H1 (cell line): ENCODE results near the gene SP4. TPM values are rescaled to one million over a fixed set of nuclear protein-coding genes. Genes with fewer than 3 reads are reported as not detected.

Experiments
- CTCF ChIA-PET: fragments of 300-600 bp; sonication (Branson Sonifier 250); formaldehyde crosslinking; loops from one replicate; lab custom pipeline; 2021; ENCODE audit not compliant: partially characterized antibody; lab: Charles Lee
- POLR2A ChIA-PET: fragments of 300-600 bp; sonication (Branson Sonifier 250); formaldehyde crosslinking; loops from one replicate; lab custom pipeline; 2021; ENCODE audit warnings: inconsistent platforms; ENCODE audit not compliant: partially characterized antibody; lab: Charles Lee
- DNase-seq, 2 experiments: peaks; one replicate each; pipeline versions ENCODE4 v3.0.0 to v3.0.0-alpha.2; 2010 to 2022; ENCODE audit warnings: low spot score in 2 of 2, low read depth in 1 of 2, mixed read lengths in 1 of 2
- FAIRE-seq: peaks from 2 replicates; lab custom pipeline; 2011; peaks lifted over from hg19 to GRCh38; lab: Jason Lieb, UNC
- H2AFZ ChIP-seq: 2 replicates; pipeline ENCODE4 v1.8.1; 2012; ENCODE audit warnings: low read length, inconsistent platforms
- H2AK5ac ChIP-seq: 2 replicates; pipeline ENCODE4 v1.6.1; 2013; ENCODE audit warnings: low read depth, low read length
- H2BK120ac ChIP-seq: replicated peaks from 2 replicates; pipeline ENCODE3; 2013; ENCODE audit warnings: low read depth, low read length, inconsistent platforms
- H2BK12ac ChIP-seq: 2 replicates; pipeline ENCODE4 v1.6.1; 2013; ENCODE audit warnings: low read depth, low read length
- H2BK15ac ChIP-seq: 2 replicates; pipeline ENCODE4 v1.6.1; 2013; ENCODE audit warnings: low read length
- H2BK20ac ChIP-seq: 2 replicates; pipeline ENCODE4 v1.6.1; 2013; ENCODE audit warnings: low read length
- H2BK5ac ChIP-seq: 2 replicates; pipeline ENCODE4 v1.6.1; 2013; ENCODE audit warnings: low read depth, low read length
- H3K14ac ChIP-seq: 2 replicates; pipeline ENCODE4 v1.6.1; 2013; ENCODE audit warnings: inconsistent platforms; ENCODE audit not compliant: insufficient read length
- H3K18ac ChIP-seq: 2 replicates; pipeline ENCODE4 v1.6.1; 2013; ENCODE audit warnings: low read length; ENCODE audit errors: extremely low read depth
- H3K23ac ChIP-seq: 2 replicates; pipeline ENCODE4 v1.6.1; 2013; ENCODE audit warnings: inconsistent platforms; ENCODE audit not compliant: insufficient read length
- H3K23me2 ChIP-seq: 2 replicates; pipeline ENCODE4 v1.6.1; 2013; ENCODE audit warnings: low read depth, low read length
- H3K27ac ChIP-seq: 2 replicates; pipeline ENCODE4 v1.6.1; 2011; ENCODE audit warnings: low read depth, low read length, inconsistent platforms
- H3K27me3 ChIP-seq, 4 experiments: replicated peaks in 1 of 4; 1 replicate in 1 of 4; 2 replicates in 3 of 4; pipeline versions ENCODE4 v1.6.1 to v1.8.1; 2011 to 2013; ENCODE audit warnings: low read length in 3 of 4, mild to moderate bottlenecking in 3 of 4, inconsistent platforms in 2 of 4, mixed read lengths in 2 of 4, moderate library complexity in 1 of 4; ENCODE audit not compliant: control insufficient read depth in 3 of 4, insufficient read depth in 3 of 4; ENCODE audit errors: extremely low read depth in 1 of 4
- H3K36me3 ChIP-seq, 4 experiments: 2 replicates each; pipeline versions ENCODE4 v1.6.1 to v1.8.1; 2011 to 2013; ENCODE audit warnings: mild to moderate bottlenecking in 4 of 4, low read length in 3 of 4, moderate library complexity in 2 of 4, control low read depth in 1 of 4, inconsistent platforms in 1 of 4; ENCODE audit not compliant: insufficient read depth in 4 of 4, control insufficient read depth in 2 of 4
- H3K4ac ChIP-seq: replicated peaks from 2 replicates; pipeline ENCODE3; 2013; ENCODE audit warnings: low read length, low read depth, mixed read lengths, inconsistent platforms; ENCODE audit not compliant: insufficient read length
- H3K4me1 ChIP-seq, 4 experiments: replicated peaks in 1 of 4; 1 replicate in 1 of 4; 2 replicates in 3 of 4; pipeline versions ENCODE4 v1.6.1 to v1.8.1; 2011 to 2013; ENCODE audit warnings: low read length in 3 of 4, inconsistent platforms in 2 of 4, mixed read lengths in 1 of 4; ENCODE audit not compliant: insufficient read depth in 4 of 4, control insufficient read depth in 3 of 4
- H3K4me2 ChIP-seq, 2 experiments: 2 replicates each; pipeline versions ENCODE4 v1.6.1 to v1.8.1; 2011 to 2013; ENCODE audit warnings: low read depth in 2 of 2, low read length in 2 of 2, control low read depth in 1 of 2, inconsistent platforms in 1 of 2, mild to moderate bottlenecking in 1 of 2; ENCODE audit not compliant: insufficient read depth in 1 of 2
- H3K4me3 ChIP-seq, 4 experiments: fragments of 200-600, 300-600 bp in 1 of 4; sonication (generic), shearing (Covaris generic), sonication (Bioruptor Twin) in 1 of 4; 2 replicates each; pipeline versions ENCODE4 v1.5.1 to v1.8.1; 2011 to 2016; ENCODE audit warnings: low read length in 4 of 4, low read depth in 3 of 4, control low read depth in 2 of 4, inconsistent platforms in 2 of 4, mild to moderate bottlenecking in 2 of 4, mixed read lengths in 1 of 4, moderate library complexity in 1 of 4; ENCODE audit not compliant: insufficient read depth in 2 of 4; ENCODE audit errors: extremely low read depth in 1 of 4
- H3K56ac ChIP-seq: replicated peaks from 2 replicates; pipeline ENCODE3; 2013; ENCODE audit warnings: low read depth, mild to moderate bottlenecking, mixed read lengths, low read length, inconsistent platforms; ENCODE audit not compliant: insufficient read length
- H3K79me1 ChIP-seq: 2 replicates; pipeline ENCODE4 v1.6.1; 2013; ENCODE audit warnings: low read depth, low read length, control low read depth
- H3K79me2 ChIP-seq, 2 experiments: 2 replicates each; pipeline versions ENCODE4 v1.6.1 to v1.8.1; 2012 to 2013; ENCODE audit warnings: low read length in 2 of 2, mild to moderate bottlenecking in 2 of 2, inconsistent platforms in 1 of 2; ENCODE audit not compliant: insufficient read depth in 2 of 2, control insufficient read depth in 1 of 2
- H3K9ac ChIP-seq, 4 experiments: replicated peaks in 1 of 4; 1 replicate in 1 of 4; 2 replicates in 3 of 4; pipeline versions ENCODE4 v1.6.1 to v1.8.1; 2011 to 2013; ENCODE audit warnings: low read depth in 3 of 4, low read length in 3 of 4, control low read depth in 2 of 4, mild to moderate bottlenecking in 2 of 4, moderate library complexity in 2 of 4, inconsistent platforms in 1 of 4; ENCODE audit errors: extremely low read depth in 1 of 4
- H3K9me3 ChIP-seq, 2 experiments: 2 replicates each; pipeline versions ENCODE4 v1.6.1 to v1.8.1; 2012 to 2013; ENCODE audit warnings: mild to moderate bottlenecking in 2 of 2, moderate library complexity in 2 of 2, control low read depth in 1 of 2, inconsistent platforms in 1 of 2, low read depth in 1 of 2, low read length in 1 of 2, mixed read lengths in 1 of 2; ENCODE audit not compliant: insufficient read depth in 2 of 2
- H4K20me1 ChIP-seq, 2 experiments: replicated peaks in 1 of 2; 2 replicates each; pipeline versions ENCODE3 to v1.8.1; 2011 to 2013; ENCODE audit warnings: inconsistent platforms in 2 of 2, low read length in 2 of 2, mild to moderate bottlenecking in 1 of 2; ENCODE audit not compliant: insufficient read depth in 2 of 2, control insufficient read depth in 1 of 2
- H4K5ac ChIP-seq: 2 replicates; pipeline ENCODE4 v1.6.1; 2013; ENCODE audit warnings: low read length, low read depth, mixed read lengths, inconsistent platforms; ENCODE audit not compliant: insufficient read length
- H4K8ac ChIP-seq: 2 replicates; pipeline ENCODE4 v1.8.0; 2013; ENCODE audit warnings: mild to moderate bottlenecking, moderate library complexity, low read length, inconsistent platforms; ENCODE audit not compliant: insufficient read depth; ENCODE audit errors: extremely low read depth
- H4K91ac ChIP-seq: replicated peaks from 2 replicates; pipeline ENCODE3; 2013; ENCODE audit warnings: low read length, mixed read lengths, inconsistent platforms; ENCODE audit not compliant: insufficient read length
- CBX8 ChIP-seq: fragments of 300-800, 300-1000 bp; sonication (generic); IDR thresholded peaks from 2 replicates; pipeline ENCODE4 v1.7.1; 2016; ENCODE audit warnings: low read depth, low read length, borderline replicate concordance
- CTCF ChIP-seq, 3 experiments: IDR thresholded peaks; 1 replicate in 2 of 3; 2 replicates in 1 of 3; pipeline versions ENCODE4 v1.5.1 to v1.6.1; 2011; ENCODE audit warnings: low read length in 3 of 3, mild to moderate bottlenecking in 3 of 3, inconsistent platforms in 2 of 3, low read depth in 1 of 3, moderate library complexity in 1 of 3; ENCODE audit not compliant: insufficient read depth in 1 of 3; ENCODE audit errors: control extremely low read depth in 1 of 3
- GTF2F1 ChIP-seq: IDR thresholded peaks from 2 replicates; pipeline ENCODE4 v1.6.1; 2012; ENCODE audit warnings: low read depth, low read length, improper control_type of control experiment, borderline replicate concordance
- JUND ChIP-seq: IDR thresholded peaks from 2 replicates; pipeline ENCODE4 v1.6.1; 2011; ENCODE audit warnings: mild to moderate bottlenecking, improper control_type of control experiment, low read length
- NANOG ChIP-seq: IDR thresholded peaks from 2 replicates; pipeline ENCODE4 v1.6.1; 2011; ENCODE audit warnings: low read length, low read depth, mild to moderate bottlenecking, inconsistent platforms; ENCODE audit not compliant: insufficient read depth, poor library complexity, severe bottlenecking
- POLR2AphosphoS5 ChIP-seq: IDR thresholded peaks from 2 replicates; pipeline ENCODE4 v1.6.1; 2011; ENCODE audit warnings: low read depth, low read length
- RNF2 ChIP-seq: fragments of 200-900, 300-1000 bp; sonication (generic); IDR thresholded peaks from 2 replicates; pipeline ENCODE4 v1.7.1; 2016; ENCODE audit warnings: borderline replicate concordance, low read depth, mild to moderate bottlenecking, antibody characterized with exemption, low read length; ENCODE audit not compliant: poor library complexity, severe bottlenecking; ENCODE audit errors: missing control alignments
- SIN3A ChIP-seq, 2 experiments: IDR thresholded peaks in 1 of 2; conservative IDR thresholded peaks in 1 of 2; 2 replicates each; pipeline ENCODE4 v1.6.1; 2011 to 2012; ENCODE audit warnings: low read length in 2 of 2, improper control_type of control experiment in 1 of 2, low read depth in 1 of 2, mild to moderate bottlenecking in 1 of 2
- SP4 ChIP-seq: IDR thresholded peaks from 2 replicates; pipeline ENCODE4 v1.6.1; 2012; ENCODE audit warnings: low read length, inconsistent platforms
- SRF ChIP-seq: IDR thresholded peaks from 2 replicates; pipeline ENCODE4 v1.6.1; 2011; ENCODE audit warnings: mild to moderate bottlenecking, low read depth, low read length, moderate library complexity
- TCF12 ChIP-seq: IDR thresholded peaks from 2 replicates; pipeline ENCODE4 v1.6.1; 2011; ENCODE audit warnings: low read depth, mild to moderate bottlenecking, low read length
- TEAD4 ChIP-seq: IDR thresholded peaks from 2 replicates; pipeline ENCODE4 v1.6.1; 2012; ENCODE audit warnings: low read depth, low read length, inconsistent platforms, mixed read lengths
- polyA plus RNA-seq, 7 experiments: library from polyadenylated mRNA; depleted of rRNA in 3 of 7; stranded (reverse) in 5 of 7; unstranded in 2 of 7; fragments of >200 nt in 5 of 7; fragments of 200-250 nt in 2 of 7; gene quantifications; 1 replicate in 5 of 7; 2 replicates in 1 of 7; 4 replicates in 1 of 7; pipeline versions ENCODE4 v1.2.1 to v1.2.3, GENCODE V29; 2011 to 2013; ENCODE audit warnings: missing spikeins in 2 of 7, mixed read lengths in 2 of 7
- total RNA-seq: library from RNA; stranded (reverse); fragmentation: NEBNext Ultra II Directional; extraction: Animal tissue kit (Norgen Biotek cat#: 25700); gene quantifications from 2 replicates; pipeline ENCODE4 v1.2.1, GENCODE V29; 2021

Gene SP4
- total and polyA plus RNA-seq, 2 of the 8 experiments (the other 6 are each of a cell fraction or from before 2014, with no cell fraction given): 10.0 to 24.0 TPM

DNA sequence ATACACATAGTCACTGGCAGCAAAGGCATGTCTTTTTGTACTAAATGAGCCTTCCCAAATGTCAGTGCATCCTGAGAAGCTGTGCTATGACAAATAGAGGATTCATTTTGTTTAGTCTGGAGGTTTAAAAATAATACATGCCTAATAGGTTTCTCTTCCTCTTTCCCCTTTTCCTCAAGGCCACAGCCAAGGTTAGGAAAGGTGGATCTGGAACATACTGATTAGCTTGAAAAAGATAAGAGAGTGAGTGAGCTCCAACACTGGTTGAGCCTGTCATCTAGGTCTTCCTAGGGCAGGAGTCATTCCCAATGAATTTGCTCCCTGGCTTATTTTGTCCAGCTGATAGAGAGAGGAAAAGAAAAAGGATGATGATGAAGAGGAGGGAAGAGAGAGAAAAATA is 14.4 kb upstream of the SP4 start:
- no peak overlapping the region for H2BK12ac ChIP-seq
- H2BK20ac ChIP-seq: no peak overlapping the region
- H3K4me1 ChIP-seq: peaks cover 0 to 4% (median 2%) of the 10 kb centered on the region in 4 experiments; a peak in 2 of 7 replicates
- no peak overlapping the region for H2AK5ac ChIP-seq
- H3K79me2 ChIP-seq: no peaks in the 10 kb centered on the region
- no peak overlapping the region for H3K4me3 ChIP-seq
- H3K23me2 ChIP-seq: no peaks in the 10 kb centered on the region
- no peak overlapping the region for H4K91ac ChIP-seq
- H4K8ac ChIP-seq: no peak overlapping the region
- no peaks in the 10 kb centered on the region for H4K20me1 ChIP-seq
- H3K18ac ChIP-seq: no peak overlapping the region
- H3K4ac ChIP-seq: no peak overlapping the region
- POLR2A ChIA-PET: interaction anchor here (0.6 to 1.6 kb wide), 2 partner anchors 13 to 514 kb away, joined by 3 to 11 read pairs; no protein-coding TSS in a partner anchor
- H3K9ac ChIP-seq: no peak overlapping the region
- FAIRE-seq: no peak
- no peaks in the 10 kb centered on the region for H3K27me3 ChIP-seq
- peak overlapping the region; percentile 40; the same call in 1 of the 2 replicates for H2AFZ ChIP-seq
- DNase-seq: no peak
- no peak overlapping the region for H3K23ac ChIP-seq
- no peak overlapping the region for H2BK15ac ChIP-seq
- H4K5ac ChIP-seq: no peak overlapping the region
- no peaks in the 10 kb centered on the region for H3K9me3 ChIP-seq
- H3K79me1 ChIP-seq: no peaks in the 10 kb centered on the region
- H3K14ac ChIP-seq: no peak overlapping the region
- no peak overlapping the region for H3K56ac ChIP-seq
- no peak overlapping the region for H3K27ac ChIP-seq
- no peak overlapping the region for H2BK120ac ChIP-seq
- H3K4me2 ChIP-seq: no peak overlapping the region
- H2BK5ac ChIP-seq: no peak overlapping the region
- CTCF ChIA-PET: interaction anchor here (1.0 to 1.5 kb wide), 3 partner anchors 17 to 160 kb away, joined by 3 read pairs; no protein-coding TSS in a partner anchor
- no peaks in the 10 kb centered on the region for H3K36me3 ChIP-seq
- no peak for TF ChIP-seq SIN3A (conservative IDR thresholded peaks at IDR 0.05 in 1 of 2, IDR thresholded peaks at IDR 0.05 in 1 of 2; ENCODE audit: low read depth in 1 of 2, low read length in 2 of 2)
- TF ChIP-seq TEAD4: no peak
- no peak for TF ChIP-seq JUND
- TF ChIP-seq CTCF (IDR thresholded peaks at IDR 0.05; ENCODE audit: control extremely low read depth in 1 of 3, insufficient read depth in 1 of 3, low read depth in 1 of 3, low read length in 3 of 3): no peak
- TF ChIP-seq SRF: no peak
- TF ChIP-seq RNF2: no peak
- TF ChIP-seq CBX8: no peak
- no peak for TF ChIP-seq SP4
- TF ChIP-seq POLR2AphosphoS5: no peak
- no peak for TF ChIP-seq GTF2F1
- no peak for TF ChIP-seq TCF12
- no peak for TF ChIP-seq NANOG
